ENCODE measurements around the gene ERCC6L2. TPM values are rescaled to one million over a fixed set of nuclear protein-coding genes. Genes with fewer than 3 reads are reported as not detected.

Gene ERCC6L2
- total and polyA plus RNA-seq, 2 donors (not counting 3 experiments of a cell fraction or from before 2014, with no cell fraction given): 4.7 to 31.8 TPM

GRCh38 chr9:95862343-95862742 lies 13.1 kb upstream of the ERCC6L2 start:
- H3K4me2 ChIP-seq (ENCODE audit: insufficient read depth, low read length): no peak overlapping the region
- DNase-seq (ENCODE audit: low read depth, low spot score) (no peak), FAIRE-seq (no peak)
- no TSS peak for BruUV-seq (replicated peaks)
- H3K79me2 ChIP-seq (ENCODE audit: control insufficient read depth, insufficient read depth, low read length): no peaks in the 10 kb centered on the region
- no peaks in the 10 kb centered on the region for H3K36me3 ChIP-seq (ENCODE audit: control insufficient read depth in 2 of 2, extremely low read depth in 1 of 2, insufficient read depth in 2 of 2, low read length in 2 of 2)
- H2AFZ ChIP-seq (ENCODE audit: low read depth, low read length): no peak overlapping the region
- no peak overlapping the region for H3K27ac ChIP-seq (ENCODE audit: insufficient read depth, low read depth, low read length)
- TF ChIP-seq FOS (IDR thresholded peaks at IDR 0.05; ENCODE audit: borderline replicate concordance, insufficient read depth, low read length) (no peak), CTCF (IDR thresholded peaks at IDR 0.05; ENCODE audit: extremely low read depth in 1 of 2, insufficient read depth in 1 of 2, low read depth in 1 of 2, low read length in 2 of 2) (no peak), POLR2A (IDR thresholded peaks at IDR 0.05; ENCODE audit: low read depth, low read length) (no peak), JUN (IDR thresholded peaks at IDR 0.05; ENCODE audit: borderline replicate concordance, insufficient read depth, insufficient read length, low read depth) (no peak), MAX (IDR thresholded peaks at IDR 0.05; ENCODE audit: insufficient read depth, insufficient read length) (no peak), MYC (IDR thresholded peaks at IDR 0.05; ENCODE audit: low read depth, low read length) (no peak), GATA2 (IDR thresholded peaks at IDR 0.05; ENCODE audit: insufficient read depth, insufficient read length, low read depth, low read length) (no peak), EZH2 (IDR thresholded peaks at IDR 0.05; ENCODE audit: borderline replicate concordance, low read depth, low read length, severe bottlenecking) (no peak), POLR2AphosphoS5 (IDR thresholded peaks at IDR 0.05; ENCODE audit: insufficient read depth, low read depth, low read length) (no peak)
- peaks cover 2% of the 10 kb centered on the region for H3K4me1 ChIP-seq (ENCODE audit: control insufficient read depth, extremely low read depth, insufficient read depth, low read length)
- H3K9ac ChIP-seq (replicated peaks; ENCODE audit: extremely low read depth, insufficient read depth, low read length): no peak overlapping the region
- intact Hi-C loops (cut with micrococcal nuclease) (no loop called here), dilution Hi-C loops (cut with MboI; ENCODE audit: extremely low pct_ligation_motif_present, low sequenced_read_pairs) (no loop called here)
- no peaks in the 10 kb centered on the region for H3K27me3 ChIP-seq (ENCODE audit: control insufficient read depth in 2 of 2, insufficient read depth in 2 of 2, low read length in 2 of 2)
- ChIA-PET POLR2A (no interaction called here), CTCF (no interaction called here)
- no peak overlapping the region for H3K4me3 ChIP-seq (replicated peaks in 1 of 3; ENCODE audit: insufficient read depth in 1 of 3, low read depth in 1 of 3, low read length in 3 of 3)
- H3K9me3 ChIP-seq (replicated peaks; ENCODE audit: control insufficient read depth, insufficient read depth, low read length): no peaks in the 10 kb centered on the region
- H3K9me1 ChIP-seq (replicated peaks; ENCODE audit: control insufficient read depth, extremely low read depth, insufficient read depth, low read length): no peaks in the 10 kb centered on the region
- no peaks in the 10 kb centered on the region for H4K20me1 ChIP-seq (replicated peaks; ENCODE audit: control insufficient read depth, extremely low read depth, insufficient read depth, low read length)
